Activated B cell treated with CpG ODN at 0.5 μM for 24 hours (primary cell): ENCODE results near the gene NFKB1. TPM values are rescaled to one million over a fixed set of nuclear protein-coding genes. Genes with fewer than 3 reads are reported as not detected.
A peak's percentile ranks its signal among the peaks of the same experiment; 100 is the strongest.
"Not testable (repeated sequence)": the region's sequence is repeated elsewhere in the genome, so short reads cannot be mapped to it uniquely, and the experiment has no call there.

Source experiments
- ATAC-seq: fragments of 200-7000 bp; cut with Tn5 transposase; one replicate; pipeline ENCODE4 v1.10.0; 2021; ENCODE audit warnings: low read depth, mild to moderate bottlenecking, moderate library complexity
- CTCF ChIA-PET: fragments of 350-600 bp; sonication (Branson Sonifier 250); formaldehyde crosslinking; loops from one replicate; lab custom pipeline; 2021; ENCODE audit warnings: antibody characterized with exemption; lab: Charles Lee
- POLR2A ChIA-PET: fragments of 350-600 bp; sonication (Branson Sonifier 250); formaldehyde crosslinking; loops from one replicate; lab custom pipeline; 2021; ENCODE audit warnings: antibody characterized with exemption; lab: Charles Lee
- DNase-seq: peaks from one replicate; pipeline ENCODE4 v3.0.0; 2022
- H3K27ac Mint-ChIP-seq: one replicate; pipeline ENCODE4 v1.8.0; 2020; ENCODE audit warnings: mixed read lengths
- H3K27me3 Mint-ChIP-seq: one replicate; pipeline ENCODE4 v1.8.0; 2021; ENCODE audit warnings: mixed read lengths
- H3K36me3 Mint-ChIP-seq: one replicate; pipeline ENCODE4 v1.8.0; 2021; ENCODE audit warnings: low read depth, mixed read lengths
- H3K4me1 Mint-ChIP-seq: one replicate; pipeline ENCODE4 v1.8.0; 2021; ENCODE audit warnings: mixed read lengths
- H3K4me3 Mint-ChIP-seq: one replicate; pipeline ENCODE4 v1.8.0; 2020; ENCODE audit warnings: mild to moderate bottlenecking, mixed read lengths
- H3K9me3 Mint-ChIP-seq: one replicate; pipeline ENCODE4 v1.8.0; 2020; ENCODE audit warnings: mixed read lengths
- CTCF ChIP-seq: fragments of 200-600 bp; IDR thresholded peaks from one replicate; pipeline ENCODE4 v1.8.0; 2022; ENCODE audit warnings: antibody characterized with exemption, mild to moderate bottlenecking
- intact Hi-C: fragments of 100-400 bp; cut with micrococcal nuclease; formaldehyde crosslinking; loops from one replicate; pipeline ENCODE4 v1.15.1; 2024
- total RNA-seq: library from RNA; stranded (reverse); gene quantifications from 2 replicates; pipeline ENCODE4 v1.2.3, GENCODE V29; 2022

NFKB1 gene
- total RNA-seq, 1 donor from 2014 or later: 308 TPM

- Mint-ChIP-seq H3K4me1 (peaks cover 4% of the 10 kb centered on the region), H3K36me3 (no peaks in the 10 kb centered on the region), H3K9me3 (peaks cover 12% of the 10 kb centered on the region), H3K4me3 (no peak overlapping the region), H3K27ac (no peak overlapping the region), H3K27me3 (no peaks in the 10 kb centered on the region)
- DNase-seq (no peak), ATAC-seq (no peak)
- no peak for TF ChIP-seq CTCF
- ChIA-PET POLR2A (no interaction called here), CTCF (no interaction called here)
- intact Hi-C loops: no loop called here
Measured at GRCh38 chr4:102483120-102483519, 18.0 kb upstream of the NFKB1 start.

DNA sequence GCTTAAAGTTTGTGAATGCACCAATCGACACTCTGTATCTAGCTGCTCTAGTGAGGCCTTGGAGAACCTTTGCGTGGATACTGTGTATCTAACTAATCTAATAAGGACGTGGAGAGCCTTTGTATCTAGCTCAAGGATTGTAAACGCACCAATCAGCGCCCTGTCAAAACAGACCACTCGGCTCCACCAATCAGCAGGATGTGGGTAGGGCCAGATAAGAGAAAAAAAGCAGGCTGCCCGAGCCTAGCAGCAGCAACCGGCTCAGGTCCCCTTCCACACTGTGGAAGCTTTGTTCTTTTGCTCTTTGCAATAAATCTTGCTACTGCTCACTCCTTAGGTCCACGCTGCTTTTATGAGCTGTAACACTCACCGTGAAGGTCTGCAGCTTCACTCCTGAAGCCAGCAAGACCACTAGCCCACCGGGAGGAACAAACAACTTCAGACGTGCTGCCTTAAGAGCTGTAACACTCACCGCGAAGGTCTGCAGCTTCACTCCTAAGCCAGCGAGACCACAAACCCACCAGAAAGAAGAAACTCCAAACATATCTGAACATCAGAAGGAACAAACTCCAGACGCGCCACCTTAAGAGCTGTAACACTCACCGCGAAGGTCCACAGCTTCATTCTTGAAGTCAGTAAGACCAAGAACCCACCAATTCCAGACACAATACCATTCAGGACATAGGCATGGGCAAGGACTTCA is 17.0 kb upstream of the NFKB1 start:
- H3K27me3 Mint-ChIP-seq, CTCF ChIA-PET, H3K9me3 Mint-ChIP-seq, DNase-seq, ATAC-seq, H3K36me3 Mint-ChIP-seq, POLR2A ChIA-PET, H3K27ac Mint-ChIP-seq, H3K4me3 Mint-ChIP-seq, intact Hi-C loops, H3K4me1 Mint-ChIP-seq: not testable (repeated sequence)

DNA sequence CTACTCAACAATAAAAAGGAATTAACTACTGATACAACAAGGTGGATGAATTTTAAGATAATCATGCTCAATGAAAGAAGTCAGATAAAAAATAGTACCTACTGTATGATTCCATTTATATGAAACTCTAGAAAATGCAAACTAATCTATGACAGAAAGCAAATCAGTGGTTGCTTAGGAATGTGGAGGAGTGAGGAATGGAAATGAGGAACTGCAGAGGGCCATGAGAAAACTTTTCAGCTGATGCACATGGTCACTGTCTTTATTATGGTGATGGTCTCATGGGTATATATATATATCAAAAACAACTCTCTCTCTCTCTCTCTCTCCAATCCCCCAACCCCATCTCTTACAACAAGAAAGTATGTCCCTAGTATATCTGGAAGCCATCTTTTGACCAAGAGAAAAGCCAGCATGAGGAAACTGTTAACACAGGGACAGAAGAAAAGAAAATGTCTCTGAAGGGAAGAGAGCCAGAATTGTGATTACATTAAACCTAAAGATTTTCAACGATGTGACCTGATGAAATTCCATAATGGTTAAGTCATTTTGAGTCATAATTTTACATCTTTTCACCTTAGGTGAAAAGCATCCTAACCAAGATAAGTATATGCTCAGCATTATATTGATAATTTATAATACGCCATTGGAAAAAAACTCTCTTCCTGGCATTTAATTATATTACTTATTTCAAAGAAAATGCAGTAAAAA is 8.5 kb upstream of the NFKB1 start:
- ATAC-seq: no peak
- Mint-ChIP-seq H3K4me1 (peaks cover 12% of the 10 kb centered on the region), H3K36me3 (no peaks in the 10 kb centered on the region), H3K27ac (no peak overlapping the region), H3K4me3 (no peak overlapping the region), H3K27me3 (no peaks in the 10 kb centered on the region), H3K9me3 (no peaks in the 10 kb centered on the region)
- intact Hi-C loops: no loop called here
- ChIA-PET POLR2A (no interaction called here), CTCF (no interaction called here)
- no peak for DNase-seq
- TF ChIP-seq CTCF: no peak

DNA sequence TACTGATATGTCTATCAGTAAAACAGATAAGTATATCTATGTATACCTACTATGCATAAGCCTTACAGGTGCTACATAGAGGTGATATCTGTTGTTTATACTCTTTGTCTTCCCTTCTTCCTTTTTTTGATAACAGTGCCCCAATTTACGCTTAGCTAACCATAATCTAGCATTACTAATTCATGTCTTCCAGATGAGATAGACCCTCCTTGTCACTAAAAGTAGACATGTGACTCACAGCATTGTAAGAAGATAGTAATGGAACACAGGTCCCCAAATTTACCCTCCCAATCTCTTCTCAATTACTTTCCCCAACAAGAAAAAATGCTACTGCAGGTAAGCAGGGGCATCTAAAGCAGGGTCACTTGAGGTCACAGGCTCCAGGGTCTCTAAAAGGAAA is 7.9 kb upstream of the NFKB1 start:
- Mint-ChIP-seq H3K27me3 (no peaks in the 10 kb centered on the region), H3K9me3 (no peaks in the 10 kb centered on the region), H3K36me3 (no peaks in the 10 kb centered on the region), H3K4me3 (no peak overlapping the region), H3K4me1 (peaks cover 12% of the 10 kb centered on the region), H3K27ac (no peak overlapping the region)
- intact Hi-C loops: no loop called here
- POLR2A ChIA-PET: no interaction called here
- ATAC-seq: peak; percentile 34
- CTCF ChIA-PET: no interaction called here
- no peak for TF ChIP-seq CTCF
- DNase-seq: no peak

GRCh38 chr4:102493794-102494193 is 7.4 kb upstream of the NFKB1 start:
- H3K9me3 Mint-ChIP-seq: no peaks in the 10 kb centered on the region
- no peak for ATAC-seq
- no peaks in the 10 kb centered on the region for H3K27me3 Mint-ChIP-seq
- CTCF ChIA-PET: no interaction called here
- no peak overlapping the region for H3K27ac Mint-ChIP-seq
- H3K4me3 Mint-ChIP-seq: no peak overlapping the region
- no peak for TF ChIP-seq CTCF
- no peaks in the 10 kb centered on the region for H3K36me3 Mint-ChIP-seq
- H3K4me1 Mint-ChIP-seq: peaks cover 12% of the 10 kb centered on the region
- DNase-seq: no peak
- POLR2A ChIA-PET: no interaction called here
- intact Hi-C loops: no loop called here
